ENCODE results near the gene CNOT3.

Gene CNOT3

DNA sequence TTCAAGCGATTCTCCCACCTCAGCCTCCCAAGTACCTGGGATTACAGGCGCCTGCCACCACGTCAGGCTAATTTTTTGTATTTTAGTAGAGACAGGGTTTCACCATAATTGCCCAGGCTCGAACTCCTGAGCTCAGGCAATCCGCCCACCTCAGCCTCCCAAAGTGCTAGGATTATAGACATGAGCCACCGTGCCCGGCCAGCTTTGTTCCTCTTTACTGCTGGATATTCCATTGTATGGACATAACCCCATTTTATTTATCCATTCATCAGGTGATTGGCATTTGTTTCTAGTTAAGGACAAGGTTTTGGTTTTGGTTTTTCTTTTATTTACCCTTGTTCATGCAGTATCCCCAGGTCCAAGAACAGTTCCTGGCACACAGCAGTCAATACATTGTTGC lies 59.0 kb downstream of the CNOT3 start:
- Histone ChIP-seq H3K9me3 (ENCODE audit: control insufficient read depth, insufficient read depth, low read depth, low read length) (no peaks in the 10 kb centered on the region), H3K4me1 (ENCODE audit: control insufficient read depth, insufficient read depth, low read length) (peaks cover 6% of the 10 kb centered on the region; the same call in 1 of the 2 replicates), H3K27ac (ENCODE audit: extremely low read depth, low read depth, low read length) (no peak overlapping the region), H3K36me3 (ENCODE audit: control insufficient read depth in 2 of 2, insufficient read depth in 1 of 2, low read length in 2 of 2) (peaks cover 32 to 45% of the 10 kb centered on the region in 2 experiments), H3K4me3 (ENCODE audit: low read depth, low read length) (no peak overlapping the region)
- POLR2A ChIA-PET, result no interaction called here
- TF ChIP-seq ZNF23 (tag by site-specific recombination; IDR thresholded peaks at IDR 0.05; ENCODE audit: borderline replicate concordance) (no peak), ZNF223 (tag by site-specific recombination; IDR thresholded peaks at IDR 0.05) (no peak), ZBTB21 (tag by site-specific recombination; IDR thresholded peaks at IDR 0.05) (no peak), KLF16 (tag by site-specific recombination; IDR thresholded peaks at IDR 0.05) (no peak), PRDM1 (tag by site-specific recombination; IDR thresholded peaks at IDR 0.05) (no peak), ZNF175 (tag by site-specific recombination; IDR thresholded peaks at IDR 0.05) (no peak), ZNF366 (tag by site-specific recombination; conservative IDR thresholded peaks at IDR 0.05) (no peak), ATF2 (tag by site-specific recombination; IDR thresholded peaks at IDR 0.05; ENCODE audit: low read depth) (no peak)
- TF ChIP-seq, protein P1, sequence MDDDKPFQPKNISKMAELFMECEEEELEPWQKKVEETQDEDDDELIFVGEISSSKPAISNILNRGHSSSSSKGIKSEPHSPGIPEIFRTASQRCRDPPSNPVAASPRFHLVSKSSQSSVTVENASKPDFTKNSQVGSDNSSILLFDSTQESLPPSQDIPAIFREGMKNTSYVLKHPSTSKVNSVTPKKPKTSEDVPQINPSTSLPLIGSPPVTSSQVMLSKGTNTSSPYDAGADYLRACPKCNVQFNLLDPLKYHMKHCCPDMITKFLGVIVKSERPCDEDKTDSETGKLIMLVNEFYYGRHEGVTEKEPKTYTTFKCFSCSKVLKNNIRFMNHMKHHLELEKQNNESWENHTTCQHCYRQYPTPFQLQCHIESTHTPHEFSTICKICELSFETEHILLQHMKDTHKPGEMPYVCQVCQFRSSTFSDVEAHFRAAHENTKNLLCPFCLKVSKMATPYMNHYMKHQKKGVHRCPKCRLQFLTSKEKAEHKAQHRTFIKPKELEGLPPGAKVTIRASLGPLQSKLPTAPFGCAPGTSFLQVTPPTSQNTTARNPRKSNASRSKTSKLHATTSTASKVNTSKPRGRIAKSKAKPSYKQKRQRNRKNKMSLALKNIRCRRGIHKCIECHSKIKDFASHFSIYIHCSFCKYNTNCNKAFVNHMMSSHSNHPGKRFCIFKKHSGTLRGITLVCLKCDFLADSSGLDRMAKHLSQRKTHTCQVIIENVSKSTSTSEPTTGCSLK (tag by site-specific recombination; IDR thresholded peaks at IDR 0.05), result no peak
- CTCF ChIA-PET, result interaction anchor here (0.6 to 1.4 kb wide), 2 partner anchors 9 to 337 kb away, joined by 4 read pairs; no protein-coding TSS in a partner anchor

DNA sequence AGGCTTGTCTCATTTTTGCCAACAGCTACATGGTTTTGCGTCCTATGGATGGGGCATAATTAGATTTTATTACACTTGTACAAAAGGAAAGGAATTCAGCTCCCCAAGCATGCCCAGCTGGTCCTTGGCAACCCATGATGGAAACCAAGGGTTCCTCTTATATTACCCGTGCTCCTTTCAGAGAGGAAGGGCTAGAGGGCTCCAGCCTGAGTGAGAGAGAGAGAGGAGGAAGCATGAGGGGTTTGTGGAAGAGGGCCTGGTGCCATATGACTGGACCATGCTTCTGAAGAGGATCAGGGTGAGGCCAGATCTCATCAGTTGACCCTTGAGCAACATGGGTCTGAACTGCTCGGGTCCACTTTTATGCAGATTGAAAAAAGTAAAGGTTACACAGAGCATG lies 59.6 kb downstream of the CNOT3 start:
- H3K36me3 ChIP-seq (ENCODE audit: control insufficient read depth in 2 of 2, insufficient read depth in 1 of 2, low read length in 2 of 2), result peaks cover 38 to 51% of the 10 kb centered on the region in 2 experiments
- no peaks in the 10 kb centered on the region for H3K9me3 ChIP-seq (ENCODE audit: control insufficient read depth, insufficient read depth, low read depth, low read length)
- H3K27ac ChIP-seq (ENCODE audit: extremely low read depth, low read depth, low read length), result no peak overlapping the region
- peaks cover 6% of the 10 kb centered on the region for H3K4me1 ChIP-seq (ENCODE audit: control insufficient read depth, insufficient read depth, low read length)
- no peak overlapping the region for H3K4me3 ChIP-seq (ENCODE audit: low read depth, low read length)
- TF ChIP-seq ZNF433 (tag by site-specific recombination; IDR thresholded peaks at IDR 0.05; ENCODE audit: low read depth), result no peak
- TF ChIP-seq, protein P2, sequence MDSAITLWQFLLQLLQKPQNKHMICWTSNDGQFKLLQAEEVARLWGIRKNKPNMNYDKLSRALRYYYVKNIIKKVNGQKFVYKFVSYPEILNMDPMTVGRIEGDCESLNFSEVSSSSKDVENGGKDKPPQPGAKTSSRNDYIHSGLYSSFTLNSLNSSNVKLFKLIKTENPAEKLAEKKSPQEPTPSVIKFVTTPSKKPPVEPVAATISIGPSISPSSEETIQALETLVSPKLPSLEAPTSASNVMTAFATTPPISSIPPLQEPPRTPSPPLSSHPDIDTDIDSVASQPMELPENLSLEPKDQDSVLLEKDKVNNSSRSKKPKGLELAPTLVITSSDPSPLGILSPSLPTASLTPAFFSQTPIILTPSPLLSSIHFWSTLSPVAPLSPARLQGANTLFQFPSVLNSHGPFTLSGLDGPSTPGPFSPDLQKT (IDR thresholded peaks at IDR 0.05; ENCODE audit: borderline replicate concordance, low read depth, low read length), result no peak
- TF ChIP-seq ZNF394 (tag by site-specific recombination; IDR thresholded peaks at IDR 0.05; ENCODE audit: borderline replicate concordance), result no peak
- TF ChIP-seq ZNF148 (tag by site-specific recombination; IDR thresholded peaks at IDR 0.05; ENCODE audit: borderline replicate concordance), result no peak
- no peak for TF ChIP-seq BCL11B (tag by site-specific recombination; IDR thresholded peaks at IDR 0.05; ENCODE audit: low read depth)
- TF ChIP-seq KLF1 (tag by site-specific recombination; IDR thresholded peaks at IDR 0.05), result no peak
- TF ChIP-seq ZNF23 (tag by site-specific recombination; IDR thresholded peaks at IDR 0.05; ENCODE audit: borderline replicate concordance), result no peak
- no peak for TF ChIP-seq ZNF791 (tag by site-specific recombination; IDR thresholded peaks at IDR 0.05)
- TF ChIP-seq ZNF37A (tag by site-specific recombination; IDR thresholded peaks at IDR 0.05), result no peak
- TF ChIP-seq, protein P3, sequence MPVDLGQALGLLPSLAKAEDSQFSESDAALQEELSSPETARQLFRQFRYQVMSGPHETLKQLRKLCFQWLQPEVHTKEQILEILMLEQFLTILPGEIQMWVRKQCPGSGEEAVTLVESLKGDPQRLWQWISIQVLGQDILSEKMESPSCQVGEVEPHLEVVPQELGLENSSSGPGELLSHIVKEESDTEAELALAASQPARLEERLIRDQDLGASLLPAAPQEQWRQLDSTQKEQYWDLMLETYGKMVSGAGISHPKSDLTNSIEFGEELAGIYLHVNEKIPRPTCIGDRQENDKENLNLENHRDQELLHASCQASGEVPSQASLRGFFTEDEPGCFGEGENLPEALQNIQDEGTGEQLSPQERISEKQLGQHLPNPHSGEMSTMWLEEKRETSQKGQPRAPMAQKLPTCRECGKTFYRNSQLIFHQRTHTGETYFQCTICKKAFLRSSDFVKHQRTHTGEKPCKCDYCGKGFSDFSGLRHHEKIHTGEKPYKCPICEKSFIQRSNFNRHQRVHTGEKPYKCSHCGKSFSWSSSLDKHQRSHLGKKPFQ (tag by site-specific recombination; IDR thresholded peaks at IDR 0.05), result no peak
- no peak for TF ChIP-seq ZNF544 (tag by site-specific recombination; IDR thresholded peaks at IDR 0.05)
- no peak for TF ChIP-seq ZNF2 (tag by site-specific recombination; IDR thresholded peaks at IDR 0.05)
- ChIA-PET CTCF (interaction anchor here (1.4 kb wide), 1 partner anchor 9 kb away, joined by 4 read pairs; no protein-coding TSS in a partner anchor), POLR2A (interaction anchor here (6.8 kb wide), 1 partner anchor 7 kb away, joined by 241 read pairs; the partner anchor contains the start of genes MBOAT7 and TSEN34)
